CD4-positive, alpha-beta T cell treated with Interleukin-4 for 4 hours (primary cell): ENCODE data around the gene ATP5F1B.

Experiments
- DNase-seq: peaks from one replicate; pipeline ENCODE4 v3.0.0-alpha.2; 2020

Gene ATP5F1B

GRCh38 chr12:56616244-56616643, 29.5 kb downstream of the ATP5F1B start:
- DNase-seq = no peak

DNA sequence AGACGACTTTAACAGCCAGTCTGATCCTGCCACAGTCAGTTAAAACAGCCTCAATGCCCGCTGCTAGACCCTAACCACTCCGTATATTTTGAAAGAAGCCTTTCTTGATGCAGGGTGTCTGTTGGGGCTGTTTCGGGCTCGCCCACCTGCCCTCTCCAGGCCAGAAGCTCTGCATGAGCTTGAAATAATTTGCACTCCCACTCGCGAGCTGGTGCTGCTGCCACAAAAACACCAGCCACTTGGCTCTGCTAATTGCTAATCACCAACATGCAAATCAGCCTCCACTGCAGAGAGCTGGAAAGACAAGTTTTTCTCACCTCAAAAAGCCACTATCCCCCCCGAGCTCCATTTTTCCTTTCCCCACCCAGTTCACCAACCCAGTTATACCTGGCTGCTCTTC, 31.2 kb downstream of the ATP5F1B start:
- DNase-seq = no peak

GRCh38 chr12:56604355-56604754, 41.4 kb downstream of the ATP5F1B start:
- DNase-seq = no peak

- DNase-seq = no peak
Measured at GRCh38 chr12:56602239-56602638, 43.5 kb downstream of the ATP5F1B start.

- DNase-seq = no peak
Measured at GRCh38 chr12:56601503-56601902, 44.3 kb downstream of the ATP5F1B start.

GRCh38 chr12:56600753-56601152, 45.0 kb downstream of the ATP5F1B start:
- DNase-seq = no peak

- DNase-seq = no peak
Measured at GRCh38 chr12:56599797-56600196, 46.0 kb downstream of the ATP5F1B start.

DNA sequence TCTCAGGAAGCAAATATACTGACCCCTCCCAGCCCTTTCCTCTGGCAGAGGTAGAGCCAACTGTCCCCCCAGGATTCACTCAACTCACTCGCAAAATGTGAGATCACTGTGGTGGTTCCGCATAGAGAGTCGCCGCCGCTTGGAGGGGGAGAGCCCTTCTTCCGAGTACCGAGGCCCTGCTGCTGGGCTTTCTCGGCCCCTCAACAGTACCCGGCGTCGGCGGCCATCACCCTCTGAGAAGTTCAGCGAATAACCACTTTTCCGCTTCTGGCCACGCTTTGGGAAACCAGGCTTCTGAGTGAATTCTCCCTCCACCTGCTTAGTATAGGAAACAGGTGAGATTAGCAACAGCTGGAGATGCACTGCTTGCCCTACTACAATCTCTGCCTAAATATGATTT, 46.7 kb downstream of the ATP5F1B start:
- DNase-seq = no peak

DNA sequence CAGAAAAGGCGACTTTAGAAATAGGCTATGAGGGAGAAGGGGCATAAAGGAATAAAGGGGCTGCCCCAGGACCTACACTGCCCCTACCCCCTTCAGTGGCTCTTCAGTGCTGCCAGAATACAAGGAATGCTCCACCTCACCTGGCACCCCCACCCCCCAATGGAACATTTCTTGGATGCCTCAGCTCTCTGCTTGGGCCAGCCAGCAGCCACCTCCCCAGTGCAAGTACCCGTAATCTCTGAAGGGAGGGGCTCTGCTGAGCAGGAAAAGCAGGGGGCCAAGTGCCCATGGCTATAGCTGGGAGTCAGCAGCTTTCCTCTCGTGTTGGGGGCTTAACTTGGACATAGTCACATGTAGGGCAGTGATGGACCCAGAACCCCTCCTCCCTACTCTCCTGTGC, 49.0 kb downstream of the ATP5F1B start:
- DNase-seq = no peak

DNA sequence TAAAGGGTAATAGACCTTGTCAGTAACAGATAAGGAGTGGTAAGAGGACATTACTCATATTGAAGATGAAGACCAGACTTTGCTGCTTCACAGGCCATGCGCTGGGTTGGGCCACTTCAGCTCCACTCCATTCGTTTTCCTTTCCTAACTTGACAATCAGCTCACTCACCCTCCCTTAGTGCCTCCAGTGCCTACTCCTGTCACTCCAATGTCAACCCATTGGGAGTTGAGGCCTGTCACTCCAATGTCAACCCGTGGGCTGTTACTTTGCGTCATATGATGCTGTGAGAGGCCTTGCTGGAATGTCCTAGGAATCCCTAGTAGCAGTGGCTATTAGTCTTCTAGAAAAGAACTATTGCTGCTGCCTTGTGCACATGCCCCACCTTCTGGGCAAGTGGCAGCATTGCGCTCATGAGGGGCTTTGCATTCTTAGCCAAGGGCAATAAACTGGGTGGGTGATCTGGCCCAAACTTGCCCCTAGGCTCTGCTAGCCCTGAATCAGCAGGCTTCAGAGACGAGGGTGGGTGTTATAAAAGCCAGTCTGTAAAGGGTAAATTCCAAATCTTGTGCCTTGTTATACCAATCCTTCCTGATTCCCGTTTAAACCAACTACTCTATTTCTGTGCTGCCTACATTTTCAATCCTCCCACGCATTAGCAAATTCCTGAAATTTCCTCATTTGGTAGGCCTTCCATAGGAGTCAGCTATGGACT, 51.7 kb downstream of the ATP5F1B start:
- peak; percentile 58 for DNase-seq

GRCh38 chr12:56591961-56592360, 53.8 kb downstream of the ATP5F1B start:
- no peak for DNase-seq

DNA sequence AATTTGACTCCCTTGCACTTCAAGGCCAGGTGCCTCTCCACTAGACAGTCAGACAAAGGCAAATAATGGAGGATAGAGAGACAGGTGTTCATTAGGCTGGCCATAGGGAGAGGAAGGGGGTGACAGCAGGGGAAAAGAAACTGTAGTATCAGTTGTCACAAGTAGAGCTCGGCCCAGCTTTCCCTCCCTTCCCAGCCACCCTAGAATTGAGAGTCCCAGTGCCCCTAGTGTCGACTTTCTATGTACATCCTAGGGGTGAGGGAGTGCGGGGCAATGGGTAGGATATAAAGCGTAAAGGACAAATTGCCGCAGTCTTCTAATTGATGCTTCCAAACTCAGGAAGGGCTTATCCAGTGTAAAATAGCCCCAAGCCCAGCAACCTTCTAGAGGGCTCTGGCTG, 54.7 kb downstream of the ATP5F1B start:
- DNase-seq = no peak

GRCh38 chr12:56590237-56590830, 55.5 kb downstream of the ATP5F1B start:
- peak; percentile 14 for DNase-seq

DNA sequence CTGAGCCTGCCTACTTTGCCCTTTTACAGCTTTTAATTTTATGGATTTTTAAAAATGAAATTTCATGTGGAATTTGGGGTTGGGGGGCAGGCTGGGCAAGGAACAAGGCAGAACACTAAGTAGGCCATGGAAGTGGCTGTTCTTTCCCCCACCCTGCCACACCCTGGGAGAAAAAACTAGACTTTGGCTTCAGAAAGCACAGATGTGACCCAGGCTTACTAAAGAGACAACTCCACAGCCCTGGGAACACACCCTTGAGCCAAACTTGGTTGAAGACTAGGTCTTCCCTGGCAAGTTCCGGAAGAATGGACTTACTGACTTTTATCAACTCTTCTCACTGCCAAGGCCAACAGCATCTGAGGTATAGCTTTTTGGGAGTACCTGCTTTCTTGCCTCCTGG, 56.0 kb downstream of the ATP5F1B start:
- DNase-seq = no peak
